AG04449 (cell line): ENCODE measurements around the gene TCF7L2.

Experiments
- CTCF ChIA-PET: fragments of 350-600 bp; formaldehyde crosslinking; extraction: SDS; loops from one replicate; lab custom pipeline; 2021; ENCODE audit warnings: antibody characterized with exemption; lab: Yijun Ruan, JAX
- POLR2A ChIA-PET: fragments of 400-600, 350-600 bp; formaldehyde crosslinking; extraction: SDS; loops from one replicate; lab custom pipeline; 2020; ENCODE audit warnings: antibody characterized with exemption, inconsistent platforms; lab: Yijun Ruan, JAX
- DNase-seq: peaks from one replicate; pipeline ENCODE4 v3.0.0-alpha.2; 2010; ENCODE audit warnings: low read depth, low spot score
- H3K4me3 ChIP-seq: 2 replicates; pipeline ENCODE4 v1.5.1; 2011; ENCODE audit warnings: low read depth, mild to moderate bottlenecking, control low read depth, low read length
- TF ChIP-seq, protein P1 (sequence below): IDR thresholded peaks from one replicate; pipeline ENCODE4 v1.5.1; 2011; ENCODE audit warnings: mild to moderate bottlenecking, moderate library complexity, low read length, control low read depth, inconsistent platforms; ENCODE audit not compliant: insufficient read depth; ENCODE audit errors: missing control alignments

The TCF7L2 gene

DNA sequence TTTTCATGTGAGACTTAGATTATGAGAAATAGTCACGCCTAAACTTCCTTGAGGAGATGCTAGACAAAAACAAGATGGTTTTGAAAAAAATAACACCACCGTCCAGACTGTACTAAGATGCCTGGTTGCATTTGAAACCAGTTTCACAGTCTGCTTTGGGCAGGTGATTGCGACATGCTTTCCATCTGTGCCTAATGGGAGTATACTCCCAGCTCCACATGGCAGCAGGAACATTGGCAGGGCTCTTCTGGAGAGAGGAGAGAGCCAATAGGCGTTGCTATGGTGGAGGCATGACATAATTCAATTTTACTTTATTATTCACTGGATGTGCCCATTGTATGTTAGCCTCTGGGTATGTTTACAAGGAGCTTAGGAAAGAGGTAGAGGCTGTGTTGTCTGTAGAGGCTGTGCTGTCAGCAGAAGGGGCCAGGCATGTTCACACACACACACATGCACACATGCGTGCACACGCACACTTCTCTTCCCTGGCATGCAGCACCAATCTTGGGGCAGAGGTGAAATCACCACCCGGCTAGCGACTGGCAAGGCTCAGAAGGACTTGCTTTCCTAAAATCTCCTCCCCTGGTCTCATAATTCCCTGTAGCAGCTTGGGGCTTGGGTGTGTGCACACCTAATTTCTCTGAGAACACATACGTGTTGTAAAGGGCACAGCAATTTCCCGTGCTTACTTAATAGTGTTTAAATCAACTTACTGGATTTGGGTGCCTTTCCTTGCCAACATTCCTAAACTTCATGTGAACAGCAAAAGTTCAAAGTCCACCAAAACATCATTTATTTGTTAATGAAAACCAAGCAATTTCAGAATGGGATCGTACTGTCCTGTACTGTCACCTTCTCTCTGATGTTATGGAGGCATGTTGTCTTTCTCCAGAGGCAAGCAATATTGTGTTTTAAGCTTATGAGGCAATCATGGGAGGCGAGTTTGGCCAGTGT is 162.1 kb downstream of the TCF7L2 start:
- DNase-seq, result no peak
- CTCF ChIA-PET, result interaction anchor here (1.0 kb wide), 1 partner anchor 14 kb away, joined by 5 read pairs; no protein-coding TSS in a partner anchor

DNA sequence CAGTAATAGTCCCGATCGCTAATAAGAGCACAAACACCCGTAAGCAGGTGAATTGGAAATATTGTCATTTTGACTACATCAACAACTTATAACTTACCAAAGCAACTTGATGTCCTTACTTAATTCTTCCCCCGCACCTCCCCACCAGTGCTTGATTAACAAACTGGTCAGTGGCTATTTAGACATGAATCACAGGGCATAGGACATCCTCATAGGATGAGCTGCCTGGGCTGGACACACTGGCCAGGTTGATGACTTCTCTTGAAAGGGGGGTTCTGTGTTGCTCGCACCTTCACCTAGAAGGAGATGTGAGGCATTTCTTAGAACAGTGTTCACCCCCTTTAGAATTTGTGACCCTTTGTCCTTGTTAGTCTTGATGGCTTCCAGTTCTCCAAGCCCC is 163.2 kb downstream of the TCF7L2 start:
- no peak for DNase-seq
- H3K4me3 ChIP-seq, result no peak overlapping the region
- TF ChIP-seq, protein P1, sequence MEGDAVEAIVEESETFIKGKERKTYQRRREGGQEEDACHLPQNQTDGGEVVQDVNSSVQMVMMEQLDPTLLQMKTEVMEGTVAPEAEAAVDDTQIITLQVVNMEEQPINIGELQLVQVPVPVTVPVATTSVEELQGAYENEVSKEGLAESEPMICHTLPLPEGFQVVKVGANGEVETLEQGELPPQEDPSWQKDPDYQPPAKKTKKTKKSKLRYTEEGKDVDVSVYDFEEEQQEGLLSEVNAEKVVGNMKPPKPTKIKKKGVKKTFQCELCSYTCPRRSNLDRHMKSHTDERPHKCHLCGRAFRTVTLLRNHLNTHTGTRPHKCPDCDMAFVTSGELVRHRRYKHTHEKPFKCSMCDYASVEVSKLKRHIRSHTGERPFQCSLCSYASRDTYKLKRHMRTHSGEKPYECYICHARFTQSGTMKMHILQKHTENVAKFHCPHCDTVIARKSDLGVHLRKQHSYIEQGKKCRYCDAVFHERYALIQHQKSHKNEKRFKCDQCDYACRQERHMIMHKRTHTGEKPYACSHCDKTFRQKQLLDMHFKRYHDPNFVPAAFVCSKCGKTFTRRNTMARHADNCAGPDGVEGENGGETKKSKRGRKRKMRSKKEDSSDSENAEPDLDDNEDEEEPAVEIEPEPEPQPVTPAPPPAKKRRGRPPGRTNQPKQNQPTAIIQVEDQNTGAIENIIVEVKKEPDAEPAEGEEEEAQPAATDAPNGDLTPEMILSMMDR, result no peak
- ChIA-PET POLR2A (interaction anchor here (0.6 kb wide), 1 partner anchor 28 kb away, joined by 3 read pairs; no protein-coding TSS in a partner anchor), CTCF (no interaction called here)

More for the DNA sequence above, 162.1 kb downstream of the TCF7L2 start:
- TF ChIP-seq, protein P1, result no peak
- H3K4me3 ChIP-seq, result no peak overlapping the region
- POLR2A ChIA-PET, result interaction anchor here (0.6 kb wide), 1 partner anchor 27 kb away, joined by 3 read pairs; no protein-coding TSS in a partner anchor

DNA sequence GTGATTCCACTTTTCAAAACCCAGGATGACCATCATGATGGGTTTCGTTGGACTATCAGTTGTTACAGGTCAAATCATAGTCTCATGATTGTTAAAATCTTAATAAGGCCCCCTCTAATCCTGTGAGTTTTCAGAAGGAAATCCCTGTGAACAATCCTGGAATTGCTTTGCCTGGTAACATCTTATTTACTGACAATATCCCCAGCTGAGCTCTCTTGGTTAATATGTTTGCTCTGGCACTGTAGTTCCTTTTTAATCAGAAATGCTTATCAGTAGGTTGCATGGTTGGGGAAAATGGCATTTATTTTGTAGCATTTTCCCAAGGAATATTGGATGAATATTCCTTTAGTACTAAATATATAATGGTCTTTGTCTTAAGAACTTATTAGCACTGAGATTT is 163.9 kb downstream of the TCF7L2 start:
- CTCF ChIA-PET, result no interaction called here
- H3K4me3 ChIP-seq, result no peak overlapping the region
- POLR2A ChIA-PET, result no interaction called here
- TF ChIP-seq, protein P1, result no peak
- DNase-seq, result no peak

DNA sequence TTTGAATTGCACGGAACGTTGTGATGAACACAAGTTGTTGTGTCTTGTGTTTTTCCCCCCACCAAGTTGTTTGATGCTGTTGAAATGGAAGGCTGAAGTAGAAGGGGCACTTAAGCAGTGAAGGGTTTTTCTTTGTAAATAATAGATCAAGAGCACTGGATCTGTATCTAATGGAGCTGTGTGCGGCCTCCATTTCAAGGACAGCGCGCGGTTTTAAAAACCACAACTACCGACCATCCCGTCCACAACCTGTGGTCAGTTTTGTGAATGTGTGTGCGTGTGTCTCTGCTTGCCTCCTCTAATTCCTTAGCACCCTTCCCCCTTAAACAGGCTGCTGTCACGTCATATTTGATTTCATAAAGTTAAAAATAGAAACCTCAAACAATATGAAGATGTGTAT is 165.5 kb downstream of the TCF7L2 start:
- no peak overlapping the region for H3K4me3 ChIP-seq
- DNase-seq, result no peak
- ChIA-PET CTCF (interaction anchor here (1.0 to 2.1 kb wide), 4 partner anchors 10 to 15 kb away, joined by 3 to 10 read pairs (median 4); no protein-coding TSS in a partner anchor), POLR2A (no interaction called here)
- TF ChIP-seq, protein P1, result no peak

DNA sequence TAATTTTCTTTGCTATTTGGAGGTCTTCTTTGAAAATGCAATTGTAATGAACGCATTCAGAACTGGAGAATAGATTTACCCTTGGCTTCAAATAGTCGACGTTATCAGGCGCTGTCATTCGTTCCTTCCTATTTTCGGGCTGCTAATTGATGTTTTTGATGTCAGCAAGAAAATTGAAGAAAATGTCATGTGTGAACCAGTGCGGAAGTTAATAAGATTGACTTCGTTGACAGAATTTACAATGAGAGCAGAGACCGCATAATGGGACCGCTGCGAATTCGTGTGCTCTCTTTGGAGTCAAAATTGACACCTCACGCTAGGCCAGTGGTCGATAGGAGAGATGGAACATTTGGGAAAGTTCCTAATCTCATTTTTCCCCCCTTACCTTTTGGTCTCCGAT is 168.8 kb downstream of the TCF7L2 start:
- ChIA-PET POLR2A (no interaction called here), CTCF (no interaction called here)
- no peak overlapping the region for H3K4me3 ChIP-seq
- TF ChIP-seq, protein P1, result no peak
- no peak for DNase-seq

DNA sequence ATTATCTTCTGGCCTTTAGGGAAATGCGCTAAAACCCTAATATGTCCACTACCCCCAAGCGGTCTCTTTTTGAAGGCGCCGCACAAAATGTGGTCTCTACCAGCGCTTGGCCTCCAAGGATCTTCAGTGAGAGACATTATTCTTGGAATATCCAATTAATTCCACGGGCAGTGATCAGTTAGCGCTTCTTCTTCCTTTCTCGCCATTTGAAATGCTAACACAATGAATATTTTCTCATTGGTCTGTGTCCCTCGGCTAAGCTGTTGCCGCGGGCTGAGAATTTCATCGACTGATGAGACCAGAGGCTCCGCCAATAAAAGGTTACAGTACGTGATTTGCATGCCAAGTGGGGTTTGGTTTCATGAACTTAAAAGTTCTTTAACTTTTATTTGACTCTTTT is 169.8 kb downstream of the TCF7L2 start:
- DNase-seq, result no peak
- TF ChIP-seq, protein P1, result no peak
- ChIA-PET POLR2A (no interaction called here), CTCF (no interaction called here)
- no peak overlapping the region for H3K4me3 ChIP-seq
